Right renal cortex interstitium (tissue), 3 donors: ENCODE results near the gene LRRC53. TPM values are rescaled to one million over a fixed set of nuclear protein-coding genes. Genes with fewer than 3 reads are reported as not detected.

Source experiments
- DNase-seq, 3 donors: peaks; one replicate each; pipeline ENCODE4 v3.0.0-alpha.2; 2013; ENCODE audit warnings: low read depth in 3 of 3, low spot score in 2 of 3
- polyA plus RNA-seq, 3 donors: library from polyadenylated mRNA; unstranded; fragments of 120-200 nt; gene quantifications; one replicate each; pipeline ENCODE4 v1.2.1, GENCODE V29; 2013; ENCODE audit not compliant: insufficient read length in 3 of 3

Gene LRRC53
- polyA plus RNA-seq, 3 donors, result 0.03 to 0.07 TPM; not detected in 1

DNA sequence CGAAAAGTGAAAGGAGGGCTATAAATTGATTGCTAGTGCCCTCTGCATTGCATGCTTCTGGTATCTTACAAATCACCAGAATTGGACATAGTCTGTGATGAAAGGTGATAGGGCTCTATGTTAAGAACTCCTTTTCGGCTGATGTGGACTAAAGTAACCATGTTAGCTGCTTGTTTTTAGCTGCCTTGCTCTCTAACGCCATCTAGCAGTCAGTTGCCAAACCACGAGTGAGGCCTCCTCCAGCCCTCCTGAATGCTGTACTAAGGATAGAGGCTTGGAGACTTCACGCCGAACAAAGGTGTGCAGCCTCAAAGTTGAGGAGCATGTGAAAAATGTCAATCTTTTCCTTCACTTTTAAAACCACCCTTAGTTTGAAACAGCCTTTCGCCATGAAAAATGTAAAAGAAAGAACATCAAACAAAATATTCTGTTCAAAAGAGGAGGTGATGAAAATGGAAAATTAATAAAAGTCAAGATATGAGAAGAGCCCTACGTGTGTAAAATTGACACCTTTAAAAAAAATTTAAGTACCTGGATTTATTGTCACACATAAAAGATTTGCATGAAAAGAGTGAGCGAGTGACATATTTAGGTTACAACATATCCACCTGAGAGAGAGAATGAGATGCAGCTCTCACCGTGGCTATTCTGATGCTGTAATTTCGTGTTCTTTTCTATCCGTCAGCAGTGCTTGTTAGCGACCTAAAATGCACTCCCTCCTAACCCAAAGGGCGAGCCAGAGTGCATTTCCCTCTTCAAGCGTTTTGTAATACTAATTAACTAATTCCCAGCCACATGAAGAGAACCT is 8.1 kb downstream of the LRRC53 start:
- peak; percentile 31 to 44 (median 39) for DNase-seq

DNA sequence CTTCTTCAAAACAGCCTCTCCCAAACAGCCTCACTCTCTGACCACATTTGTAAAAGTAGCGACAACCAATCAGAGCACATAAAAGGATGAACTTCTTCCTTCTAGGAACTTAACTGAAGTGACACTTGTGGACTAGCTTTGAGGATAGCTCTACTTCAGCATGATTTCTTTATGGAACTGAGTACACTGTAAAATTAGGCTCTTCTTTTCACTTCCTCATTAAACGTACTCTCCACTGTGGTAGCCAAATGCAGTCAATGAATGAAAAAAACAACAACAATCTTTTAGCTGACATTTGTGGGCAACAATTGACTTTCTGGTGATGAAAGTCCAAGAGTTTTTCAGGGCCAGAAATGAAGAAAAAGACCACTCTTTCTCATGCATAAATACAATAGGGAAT is 9.6 kb downstream of the LRRC53 start:
- DNase-seq, result no peak

DNA sequence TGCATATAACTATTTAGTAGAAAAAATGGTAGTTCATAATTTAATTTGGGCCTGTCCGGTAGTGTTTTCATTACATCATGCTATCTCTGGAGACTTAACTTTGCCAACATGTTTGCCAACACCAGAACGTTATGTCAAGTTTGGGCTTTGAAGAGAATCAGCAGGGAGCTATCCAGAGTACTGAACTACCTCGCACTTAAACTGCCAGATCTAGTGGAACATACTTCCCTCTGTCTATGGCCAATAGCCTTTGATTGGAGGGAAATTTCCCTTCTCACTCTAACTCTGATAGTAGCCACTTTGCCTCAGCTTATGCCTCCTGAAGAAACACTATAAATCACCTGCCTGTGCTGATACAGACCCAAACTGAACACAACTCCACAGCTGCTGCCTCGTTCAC is 10.0 kb downstream of the LRRC53 start:
- peak; percentile 40 to 68 (median 45) for DNase-seq

DNA sequence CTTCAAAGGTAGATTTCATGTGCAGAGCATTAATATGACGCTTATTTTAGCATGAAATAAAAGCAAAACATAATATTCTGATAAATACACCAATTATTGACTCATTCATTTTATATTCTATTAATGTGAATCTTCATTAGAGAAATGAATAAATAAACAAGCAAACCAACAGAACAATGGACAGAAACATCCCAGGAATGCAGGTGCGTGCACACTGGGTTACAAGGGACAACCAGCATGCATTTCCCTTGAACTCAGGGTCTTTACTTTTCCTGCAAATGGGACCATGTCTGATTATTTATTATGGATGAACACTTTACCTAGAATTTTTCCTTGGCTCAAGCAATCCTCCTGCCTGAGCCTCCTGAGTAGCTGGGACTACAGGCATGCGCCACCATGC is 13.5 kb downstream of the LRRC53 start:
- no peak for DNase-seq

DNA sequence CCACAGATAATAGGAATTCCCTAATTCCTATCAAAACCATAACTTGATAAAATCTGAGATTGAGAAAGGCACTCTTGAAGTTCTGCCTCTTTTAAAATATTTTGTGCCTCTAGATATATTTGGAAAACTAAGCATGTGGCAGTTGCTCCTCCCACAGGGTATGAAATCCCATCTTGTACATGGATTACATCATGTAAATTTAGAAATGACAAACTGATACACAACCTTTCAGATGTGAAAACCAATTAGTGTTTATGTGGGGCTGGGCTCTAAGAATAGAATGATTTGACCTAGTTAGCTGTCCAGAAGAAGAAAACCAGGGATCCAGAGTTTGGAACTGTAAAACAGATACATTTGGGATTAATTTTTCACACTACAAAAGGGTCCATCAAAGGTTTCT is 15.7 kb downstream of the LRRC53 start:
- DNase-seq, result no peak

DNA sequence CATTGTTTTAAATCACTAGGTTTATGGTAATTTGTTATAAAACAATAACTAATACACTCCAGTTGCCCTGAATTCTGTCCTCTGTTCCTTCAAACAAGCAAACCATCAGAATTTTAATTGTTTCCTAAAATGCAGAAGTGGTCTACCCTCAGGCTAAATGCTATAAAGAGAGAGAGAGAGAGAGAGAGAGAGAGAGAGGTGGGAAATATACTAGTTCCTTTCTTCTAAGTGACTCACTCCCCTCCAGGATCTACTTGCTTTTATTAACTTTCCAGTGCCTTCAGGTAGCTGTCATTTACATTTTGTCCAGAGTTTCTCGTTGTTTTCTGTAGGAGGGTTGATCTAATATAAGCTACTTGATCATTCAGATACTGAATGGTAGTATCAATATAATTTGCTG is 26.4 kb downstream of the LRRC53 start:
- DNase-seq, result no peak

DNA sequence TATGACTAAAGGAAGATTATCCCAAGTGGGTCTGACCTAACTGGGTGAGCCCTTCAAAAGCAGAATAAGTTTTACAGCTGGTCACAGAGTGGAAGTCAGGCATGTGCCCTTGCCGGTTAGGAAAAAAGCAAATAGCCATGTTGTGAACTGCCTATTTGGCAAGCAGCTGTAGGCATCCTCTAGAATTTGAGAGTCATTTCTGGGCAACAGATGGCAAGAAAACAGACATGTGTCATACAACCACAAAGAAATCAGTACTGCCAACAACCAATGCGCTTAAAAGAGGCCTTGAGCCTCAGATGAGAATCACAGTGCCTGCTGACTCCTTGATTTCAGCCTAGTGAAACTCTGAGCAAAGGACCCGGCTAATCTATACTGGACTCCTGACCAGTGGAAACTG is 26.8 kb downstream of the LRRC53 start:
- DNase-seq, result no peak

DNA sequence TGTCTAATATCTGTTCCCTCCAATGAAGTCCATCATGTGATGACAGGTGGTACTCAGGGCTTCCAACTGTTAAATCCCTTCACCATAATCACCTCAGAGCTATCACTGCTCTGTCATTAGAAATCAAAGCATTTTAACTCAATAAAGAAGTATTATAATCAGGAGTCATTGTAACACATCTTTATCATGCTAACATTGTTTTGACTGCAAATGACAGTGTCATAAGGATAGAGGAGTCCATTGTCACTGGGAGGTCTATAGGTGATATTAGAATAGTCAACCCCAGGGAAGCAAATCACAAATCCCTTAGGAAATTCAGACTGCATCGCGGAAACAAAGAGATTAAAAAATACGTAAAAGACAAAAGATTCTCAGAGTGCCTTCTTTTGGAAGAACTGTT is 30.8 kb downstream of the LRRC53 start:
- DNase-seq, result no peak

DNA sequence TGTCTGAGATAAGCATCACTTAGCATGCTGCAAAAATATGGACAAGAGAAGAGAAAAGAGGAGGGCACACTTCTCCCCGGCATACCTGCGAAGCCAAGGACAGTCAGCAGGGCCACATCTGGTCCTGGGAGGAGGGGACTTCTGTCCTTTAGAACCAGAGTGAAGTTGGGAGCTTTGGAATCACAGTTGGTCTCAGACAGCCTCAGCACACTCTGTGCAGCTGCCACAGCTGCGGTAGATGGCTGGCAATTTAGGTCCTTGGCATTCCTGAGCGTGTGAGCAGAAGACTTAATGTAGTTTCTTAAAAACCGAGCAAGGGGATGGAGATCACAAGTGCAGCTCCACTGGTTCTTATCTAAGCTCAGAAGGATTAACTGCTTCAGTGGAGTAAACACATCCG is 32.3 kb downstream of the LRRC53 start:
- DNase-seq, result no peak

DNA sequence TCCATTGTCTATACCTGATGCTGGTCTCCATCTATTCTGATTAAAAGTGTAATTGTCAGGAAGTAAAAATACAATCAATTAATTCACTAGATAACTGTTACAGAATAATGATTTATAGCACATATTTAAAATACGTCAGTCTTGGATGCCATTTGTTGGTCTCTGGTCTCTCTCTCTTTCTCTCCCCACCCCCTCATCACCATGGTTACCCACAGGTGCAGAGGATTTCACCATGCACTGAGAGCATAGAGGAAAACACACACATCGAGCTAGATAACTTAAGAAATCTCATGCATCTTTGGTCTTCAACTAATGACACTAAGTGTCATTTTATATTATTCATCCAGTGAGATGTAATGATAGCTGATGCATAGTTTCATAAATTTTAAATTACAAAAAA is 33.4 kb downstream of the LRRC53 start:
- no peak for DNase-seq

DNA sequence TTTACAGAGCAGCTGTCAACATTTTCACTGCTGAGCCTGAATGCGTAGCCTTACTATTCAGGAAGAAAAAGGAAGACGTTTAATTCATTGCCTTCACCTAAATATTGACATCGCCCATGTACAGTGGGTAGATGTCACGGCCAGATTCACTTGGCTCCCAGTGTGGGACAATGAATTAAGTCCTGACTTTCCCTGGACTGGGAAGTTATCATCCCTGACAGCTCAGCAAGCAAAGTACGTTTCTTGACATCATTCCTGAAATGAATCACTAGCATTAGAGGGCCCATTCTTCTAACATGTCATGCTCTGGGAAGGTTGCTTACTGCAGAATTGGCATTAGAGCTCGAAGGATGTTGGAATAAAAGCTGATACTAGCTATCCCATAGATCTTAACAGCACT is 37.8 kb downstream of the LRRC53 start:
- no peak for DNase-seq

DNA sequence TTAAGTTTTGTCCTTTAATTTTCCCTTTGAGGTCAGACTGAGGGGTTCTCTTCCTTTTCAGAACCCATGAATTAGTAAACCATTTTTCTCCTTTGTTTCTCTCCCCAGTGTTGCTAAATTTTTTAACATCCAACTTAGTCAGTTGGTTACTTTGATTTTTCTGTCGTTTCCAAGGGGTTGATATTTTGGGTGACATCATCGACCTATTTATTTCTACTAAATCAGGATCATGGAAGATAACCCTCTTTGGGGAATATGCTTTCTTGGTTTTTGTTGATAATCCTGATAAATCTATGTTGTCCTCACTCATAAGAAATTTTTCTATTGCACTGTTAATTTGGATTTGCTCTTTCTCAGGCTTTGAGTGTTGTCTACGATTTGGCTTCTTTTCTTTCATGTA is 40.9 kb downstream of the LRRC53 start:
- no peak for DNase-seq

DNA sequence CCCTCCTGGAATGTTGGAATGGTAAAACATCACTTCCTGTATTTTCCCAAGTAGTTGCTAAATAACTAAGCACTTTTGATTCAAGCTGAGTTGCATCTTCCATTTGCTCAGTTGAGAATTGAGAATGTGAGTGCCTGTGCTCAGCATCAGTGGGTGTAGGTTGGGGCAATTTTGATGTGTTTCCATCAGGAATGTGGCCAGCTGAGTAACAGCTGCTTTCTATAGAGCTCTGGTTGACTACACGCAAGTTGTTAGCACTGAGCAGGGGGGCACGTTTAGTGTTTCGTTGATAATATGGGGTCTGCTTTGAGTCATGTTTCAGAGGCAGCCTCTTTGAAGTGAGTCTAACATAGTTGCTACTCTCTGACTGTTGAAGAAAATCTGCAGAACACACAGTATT is 41.5 kb downstream of the LRRC53 start:
- DNase-seq, result no peak

DNA sequence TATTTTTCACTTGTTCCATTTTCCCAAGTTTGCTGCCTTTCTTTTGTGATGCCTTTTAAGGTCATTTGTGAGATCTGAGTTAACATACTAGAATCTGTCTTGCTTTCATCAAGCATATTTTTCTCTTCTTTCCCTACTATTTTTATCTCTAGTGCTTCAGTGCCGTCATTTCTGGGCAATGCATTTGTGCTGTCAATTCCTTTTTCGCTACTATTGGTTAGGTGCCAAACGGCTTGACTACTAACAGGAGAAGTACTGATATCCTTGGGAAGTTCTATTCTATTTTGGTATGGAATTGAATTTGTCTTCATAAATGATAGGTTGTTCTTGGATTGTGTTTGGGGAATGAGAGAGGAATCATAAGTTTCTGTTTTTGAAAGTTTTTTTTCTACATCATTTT is 42.2 kb downstream of the LRRC53 start:
- no peak for DNase-seq

DNA sequence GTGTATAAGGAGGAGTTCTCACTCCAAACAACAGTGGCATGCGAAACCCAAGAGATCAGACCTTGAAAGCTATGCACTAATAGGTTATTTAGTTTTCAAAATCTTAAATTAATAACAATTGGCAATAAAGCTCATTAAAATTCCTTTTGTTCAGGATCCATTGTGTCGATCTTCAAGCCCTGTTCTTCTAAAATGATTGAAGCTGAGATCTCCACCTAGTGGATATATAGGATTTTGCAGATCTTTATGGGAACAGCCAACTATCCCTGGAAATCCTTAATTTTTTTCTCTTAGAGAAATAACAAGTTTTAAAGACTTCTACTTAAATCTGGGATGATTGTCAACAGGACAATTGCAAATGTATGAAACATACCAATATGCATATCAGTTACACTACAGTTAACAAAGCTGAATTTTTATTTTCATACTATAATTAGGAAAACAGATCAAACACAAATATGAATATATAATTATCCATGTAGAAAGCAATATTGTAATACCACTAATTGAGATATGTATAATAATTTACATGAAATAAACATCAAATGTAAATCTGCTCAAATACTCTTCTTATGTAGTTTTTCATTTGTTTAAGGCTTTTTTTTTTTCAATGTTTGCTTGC is 43.3 kb downstream of the LRRC53 start:
- DNase-seq, result peak in 2 of 3 donors; percentile 31 to 57

DNA sequence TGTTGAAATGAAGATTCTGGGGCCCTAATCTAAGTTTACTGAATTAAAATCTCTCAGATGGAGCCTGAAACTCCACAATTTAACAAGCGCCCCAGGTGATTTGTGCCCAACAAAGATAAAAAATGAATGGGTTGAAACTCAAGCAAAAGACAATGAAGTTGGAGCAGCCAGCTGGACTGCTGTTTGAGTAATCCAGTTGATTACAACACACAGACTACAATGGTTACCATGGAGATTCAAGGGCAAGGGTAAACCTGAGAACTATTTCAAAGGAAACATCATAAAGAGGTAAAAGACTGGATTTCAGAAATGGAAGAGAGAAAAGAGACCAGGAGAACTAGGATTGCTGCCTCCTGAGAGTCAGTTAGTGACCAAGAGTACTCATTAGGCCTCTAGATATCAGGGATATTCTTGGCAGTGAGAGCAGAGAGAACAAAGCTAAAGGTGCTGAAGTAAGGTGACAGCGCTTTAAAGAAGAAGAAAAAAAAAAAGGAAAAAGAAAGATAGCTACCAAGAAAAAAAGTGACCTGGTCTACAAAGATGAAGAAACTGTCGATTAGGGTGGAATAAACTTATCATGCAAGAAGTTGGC is 44.5 kb downstream of the LRRC53 start:
- DNase-seq, result no peak

DNA sequence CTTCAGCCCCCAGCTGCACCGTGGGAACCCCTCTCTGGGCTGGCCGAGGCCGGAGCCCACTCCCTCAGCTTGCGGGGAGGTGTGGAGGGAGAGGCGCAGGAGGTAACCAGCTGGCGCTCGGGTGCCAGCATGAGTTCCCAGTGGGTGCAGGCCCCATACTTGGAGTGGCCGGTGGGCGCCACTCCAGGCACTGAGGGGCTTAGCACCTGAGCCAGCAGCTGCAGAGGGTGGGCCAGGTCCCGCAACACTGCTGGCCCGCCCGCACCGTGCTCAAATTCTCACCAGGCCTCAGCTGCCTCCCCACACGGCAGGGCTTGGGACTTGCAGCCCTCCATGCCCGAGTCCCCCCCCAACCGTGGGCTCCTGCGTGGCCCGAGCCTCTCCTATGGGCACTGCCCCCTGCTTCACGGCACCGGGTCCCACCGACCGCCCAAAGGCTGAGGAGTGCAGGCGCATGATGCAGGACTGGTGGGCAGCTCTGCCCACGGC is 47.2 kb downstream of the LRRC53 start:
- DNase-seq, result no peak

DNA sequence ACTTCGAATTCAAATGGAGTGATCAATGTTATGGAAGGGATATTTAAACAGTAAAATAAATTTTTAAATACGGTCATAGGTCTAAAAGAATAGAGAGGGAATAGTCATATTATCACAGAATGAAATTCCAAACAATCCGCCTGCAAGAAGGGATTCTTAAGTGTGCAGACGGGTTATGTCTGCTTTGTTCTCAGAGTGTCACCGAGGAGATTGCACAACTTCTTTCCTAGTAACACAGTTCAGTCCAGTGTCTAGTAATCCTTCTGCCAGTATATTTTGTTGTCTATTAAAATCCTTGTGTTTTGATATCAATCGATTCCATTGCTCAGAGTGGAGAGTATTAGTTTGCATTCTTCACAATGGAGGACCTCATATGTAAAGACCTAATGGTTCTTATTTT is 48.4 kb downstream of the LRRC53 start:
- no peak for DNase-seq

DNA sequence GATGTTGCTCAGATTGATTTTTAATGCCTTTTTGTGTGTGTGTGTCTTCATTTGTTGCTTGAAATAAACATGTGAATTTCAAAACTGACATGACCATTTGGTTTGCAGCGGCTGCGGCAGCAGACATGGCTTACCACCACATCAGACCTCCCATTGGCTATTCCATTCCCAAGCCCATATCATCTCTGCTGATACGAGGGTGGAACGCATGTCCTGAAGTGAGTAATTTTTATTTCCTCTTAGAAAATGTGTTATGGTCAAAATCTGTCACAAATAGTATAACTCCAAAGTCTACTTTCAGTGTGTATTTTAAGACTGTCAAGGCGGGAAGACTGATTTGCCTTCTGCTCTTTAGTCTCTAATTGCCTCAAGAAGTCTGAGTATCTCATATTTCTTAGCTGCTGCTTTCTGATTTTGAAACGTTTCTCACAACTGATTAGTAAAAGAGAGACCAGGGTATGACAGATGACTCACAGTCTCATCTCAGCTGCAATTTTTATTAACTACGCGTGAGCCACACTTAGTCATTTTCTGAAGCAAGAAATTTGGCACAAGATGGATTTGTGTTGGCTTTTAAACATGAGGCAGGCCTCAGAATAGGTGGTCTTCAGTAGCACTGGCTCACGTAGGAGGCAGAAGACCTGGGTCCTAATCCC is 49.0 kb downstream of the LRRC53 start:
- DNase-seq, result no peak

DNA sequence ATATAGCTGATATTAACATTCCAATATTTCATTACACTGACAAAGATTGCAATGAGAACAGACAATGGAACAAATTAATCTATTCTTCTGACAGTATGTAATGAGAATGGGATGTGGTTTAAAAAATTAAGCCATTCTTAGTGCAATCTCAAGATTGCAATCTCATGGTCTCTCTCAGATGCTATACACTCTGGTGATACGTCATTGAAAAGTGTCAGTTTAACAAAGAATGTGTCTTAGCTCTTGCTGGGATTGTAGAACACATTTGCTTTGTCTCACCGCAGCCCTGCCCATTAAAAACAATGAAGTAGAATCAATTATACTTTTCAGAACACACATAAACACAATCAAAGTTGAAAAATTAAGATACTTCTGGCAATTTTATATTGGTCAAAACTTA is 55.2 kb downstream of the LRRC53 start:
- no peak for DNase-seq

DNA sequence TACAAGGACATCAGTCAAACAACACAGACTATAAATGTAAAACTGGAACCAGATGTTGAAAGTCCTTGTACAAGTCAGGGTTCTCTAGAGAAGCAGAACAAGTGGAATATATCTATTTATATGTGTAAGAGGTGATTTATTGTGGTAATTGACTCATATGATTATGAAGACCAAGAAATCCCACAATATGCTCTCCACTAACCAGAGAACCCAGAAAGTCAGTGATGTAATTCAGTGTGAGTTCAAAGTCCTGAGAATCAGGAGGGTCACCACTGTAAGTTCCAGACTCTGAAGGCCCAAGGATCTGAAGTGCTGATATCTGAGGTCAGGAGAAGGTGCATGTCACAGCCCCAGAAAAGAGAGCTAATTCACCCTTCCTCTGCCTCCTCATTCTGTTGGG is 57.0 kb downstream of the LRRC53 start:
- DNase-seq, result no peak
